Testis (tissue), 3 donors: ENCODE data around the gene TCN2. TPM values are rescaled to one million over a fixed set of nuclear protein-coding genes. Genes with fewer than 3 reads are reported as not detected.
"Not testable (repeated sequence)": the region's sequence is repeated elsewhere in the genome, so short reads cannot be mapped to it uniquely, and the experiment has no call there.

Experiments
- DNase-seq: peaks from one replicate; pipeline ENCODE4 v3.0.0-alpha.2; 2019
- H3K27ac ChIP-seq, 2 donors: fragments of 200-600 bp; sonication (generic); one replicate each; pipeline ENCODE4 v1.5.1; 2019
- H3K27me3 ChIP-seq: fragments of 200-600 bp; sonication (generic); one replicate; pipeline ENCODE4 v1.5.1; 2019
- H3K36me3 ChIP-seq: fragments of 200-600 bp; sonication (generic); one replicate; pipeline ENCODE4 v1.5.1; 2017; ENCODE audit warnings: low read depth; ENCODE audit errors: missing control alignments
- H3K4me1 ChIP-seq: fragments of 200-600 bp; sonication (generic); one replicate; pipeline ENCODE4 v1.5.1; 2019
- H3K4me3 ChIP-seq, 2 donors: fragments of 200-600 bp; sonication (generic); one replicate each; pipeline ENCODE4 v1.5.1; 2017 to 2019
- H3K9me3 ChIP-seq: fragments of 200-600 bp; sonication (generic); one replicate; pipeline ENCODE4 v1.5.1; 2017
- CTCF ChIP-seq, 3 experiments: fragments of 450-650 bp in 2 of 3; fragments of 200-600 bp in 1 of 3; sonication (generic) in 1 of 3; IDR thresholded peaks; one replicate each; pipeline ENCODE4 v1.5.1; 2016 to 2019; ENCODE audit warnings: antibody characterized with exemption in 3 of 3, mild to moderate bottlenecking in 2 of 3, moderate library complexity in 1 of 3
- POLR2A ChIP-seq: fragments of 450-650 bp; IDR thresholded peaks from one replicate; pipeline ENCODE4 v1.6.1; 2017; ENCODE audit warnings: antibody characterized with exemption, mild to moderate bottlenecking, moderate library complexity
- WGBS, 2 donors: methylation state at CpG; one replicate each; pipeline ENCODE4 v1.1.5; 2018; 5-methylcytosine and 5-hydroxymethylcytosine counted together
- intact Hi-C: fragments of 100-400 bp; cut with DNase I; formaldehyde crosslinking; loops from one replicate; pipeline ENCODE4 v1.15.1; 2023; ENCODE audit warnings: low total_unique reads
- polyA plus RNA-seq: library from polyadenylated mRNA; stranded (reverse); fragments of 350-450 nt; fragmentation: Illumina TruSeq; extraction: RNeasy Lipid Tissue Mini Kit (QIAGEN cat#74804); gene quantifications from one replicate; pipeline ENCODE4 v1.2.3, GENCODE V29; 2014; ENCODE audit warnings: low read depth, low replicate concordance; ENCODE audit not compliant: insufficient read depth
- total RNA-seq, 2 donors: library from RNA; depleted of rRNA; stranded (reverse); fragments of >200 nt; gene quantifications; one replicate each; pipeline ENCODE4 v1.2.3, GENCODE V29; 2016

Gene TCN2
- total and polyA plus RNA-seq, 3 donors from 2014 or later, result 30.5 to 40.7 (median 40.6) TPM

- H3K27ac ChIP-seq, result no peak overlapping the region
- DNase-seq, result no peak
- no peaks in the 10 kb centered on the region for H3K9me3 ChIP-seq
- 97% methylated on average over 8 of the region's 8 CpGs for WGBS, 2 donors
- intact Hi-C loops, result no loop called here
- TF ChIP-seq POLR2A (no peak), CTCF (IDR thresholded peaks at IDR 0.05) (no peak)
- no peaks in the 10 kb centered on the region for H3K27me3 ChIP-seq
- H3K36me3 ChIP-seq, result no peaks in the 10 kb centered on the region
- no peak overlapping the region for H3K4me3 ChIP-seq
- peaks cover 12% of the 10 kb centered on the region for H3K4me1 ChIP-seq
Observed at GRCh38 chr22:30586414-30586813, 20.6 kb upstream of the TCN2 start.

- no peak for TF ChIP-seq CTCF (IDR thresholded peaks at IDR 0.05)
- no peak for TF ChIP-seq POLR2A
- peak overlapping the region; percentile 85 to 88 for H3K27ac ChIP-seq
- H3K4me1 ChIP-seq, result peaks cover 12% of the 10 kb centered on the region
- intact Hi-C loops, result no loop called here
- no peaks in the 10 kb centered on the region for H3K9me3 ChIP-seq
- H3K27me3 ChIP-seq, result no peaks in the 10 kb centered on the region
- 1 to 2% methylated on average over 14 of the region's 14 CpGs for WGBS, 2 donors
- no peaks in the 10 kb centered on the region for H3K36me3 ChIP-seq
- peak overlapping the region; percentile 85 to 90 for H3K4me3 ChIP-seq
- DNase-seq, result no peak
Observed at GRCh38 chr22:30591191-30591587, 15.8 kb upstream of the TCN2 start.

GRCh38 chr22:30591588-30592359 lies 15.2 kb upstream of the TCN2 start, which contains the start of gene PES1:
TSS of gene PES1 (minus strand) at chr22:30591910. CDS start at chr22:30591833, 77 bp downstream.
- Histone ChIP-seq H3K9me3 (no peaks in the 10 kb centered on the region), H3K4me3 (peak within 1 kb of the TSS; percentile 85 to 90), H3K36me3 (no peaks in the 10 kb centered on the region), H3K27ac (peak within 1 kb of the TSS; percentile 85 to 88), H3K4me1 (peaks cover 12% of the 10 kb centered on the region), H3K27me3 (no peaks in the 10 kb centered on the region)
- peak; percentile 98 for DNase-seq
- no peak for TF ChIP-seq CTCF (IDR thresholded peaks at IDR 0.05)
- no peak for TF ChIP-seq POLR2A
- WGBS, 2 donors, result 1% methylated on average over 49 of the region's 49 CpGs
- intact Hi-C loops, result no loop called here

GRCh38 chr22:30592360-30592713 lies 14.6 kb upstream of the TCN2 start:
- 25 to 28% methylated on average over 18 of the region's 18 CpGs for WGBS, 2 donors
- H3K4me1 ChIP-seq, result peaks cover 12% of the 10 kb centered on the region
- intact Hi-C loops, H3K9me3 ChIP-seq, DNase-seq, H3K27me3 ChIP-seq, H3K36me3 ChIP-seq, H3K27ac ChIP-seq: not testable (repeated sequence)
- H3K4me3 ChIP-seq, result peak overlapping the region; percentile 85 to 90

GRCh38 chr22:30596199-30596598 lies 10.8 kb upstream of the TCN2 start:
- 52 to 58% methylated on average over 2 of the region's 2 CpGs for WGBS, 2 donors
- intact Hi-C loops, result no loop called here
- Histone ChIP-seq H3K27ac (no peak overlapping the region), H3K4me3 (peak overlapping the region in 1 of 2 donors; percentile 17), H3K36me3 (no peaks in the 10 kb centered on the region), H3K4me1 (no peaks in the 10 kb centered on the region), H3K27me3 (no peaks in the 10 kb centered on the region), H3K9me3 (no peaks in the 10 kb centered on the region)
- TF ChIP-seq CTCF (IDR thresholded peaks at IDR 0.05) (no peak), POLR2A (no peak)
- no peak for DNase-seq
